Anterior cingulate cortex (tissue), 58 donors: Measurements from ENCODE around the gene RGS12.
"Not testable (repeated sequence)": the region's sequence is repeated elsewhere in the genome, so short reads cannot be mapped to it uniquely, and the experiment has no call there.

Experiments
- DNase-seq, 58 donors: peaks; one replicate each; lab custom pipeline; 2025; lab: John Stamatoyannopoulos, UW

RGS12 gene

DNA sequence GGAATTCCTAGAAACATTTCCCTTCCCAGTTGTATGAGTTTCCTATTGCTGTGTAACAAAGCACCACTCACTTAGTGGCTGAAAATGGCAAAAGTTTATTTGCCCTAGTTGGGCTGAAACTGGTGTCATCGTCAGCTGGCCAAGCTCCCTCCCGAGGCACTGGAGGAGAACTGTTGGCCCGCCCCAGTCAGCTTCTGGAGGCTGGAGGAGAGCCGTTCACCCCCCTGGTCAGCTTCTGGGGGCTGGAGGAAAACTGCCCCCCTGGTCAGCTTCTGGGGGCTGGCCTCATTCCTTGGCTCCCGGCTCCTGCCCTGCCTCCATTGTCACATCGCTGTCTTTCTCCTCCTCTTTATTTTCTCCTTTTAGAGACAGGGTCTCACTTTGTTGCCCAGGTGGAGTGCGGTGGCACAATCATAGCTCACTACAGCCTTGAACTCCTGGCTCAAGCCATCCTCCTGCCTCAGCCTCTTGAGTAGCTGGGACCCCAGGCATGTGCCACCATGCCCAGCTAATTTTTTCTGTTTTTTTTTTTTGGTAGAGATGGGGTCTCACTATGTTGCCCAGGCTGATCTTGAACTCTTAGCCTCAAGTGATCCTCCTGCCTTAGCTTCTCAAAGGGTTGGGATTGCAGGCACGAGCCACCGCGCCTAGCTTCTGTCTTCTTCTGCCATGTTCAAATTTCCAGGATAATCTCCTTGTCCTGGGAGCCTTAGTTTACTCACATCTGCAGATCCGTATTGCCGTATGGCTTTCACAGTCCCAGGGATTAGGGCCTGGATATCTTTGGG, 3.2 kb downstream of the RGS12 start:
- DNase-seq: no peak

DNA sequence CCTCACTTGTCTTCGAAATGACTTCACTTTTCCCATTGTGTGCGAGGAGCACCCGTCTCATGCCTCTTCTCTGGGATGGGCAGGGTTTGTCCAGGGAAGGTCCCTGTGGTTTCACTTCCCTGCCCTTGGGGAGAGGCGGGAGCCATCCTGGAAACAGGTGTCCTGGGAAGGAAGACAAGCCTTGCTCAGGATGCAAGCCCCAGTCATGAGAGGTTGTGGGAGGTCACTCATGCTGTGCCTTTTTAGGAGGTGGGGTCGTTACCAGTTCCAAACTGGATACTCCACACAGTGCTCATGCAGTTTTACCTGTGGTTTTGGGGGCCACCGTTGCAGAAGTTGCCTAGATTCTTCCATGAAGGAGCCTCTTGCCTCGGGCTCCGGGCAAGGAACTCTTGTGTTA, 3.8 kb downstream of the RGS12 start:
- DNase-seq: no peak

DNA sequence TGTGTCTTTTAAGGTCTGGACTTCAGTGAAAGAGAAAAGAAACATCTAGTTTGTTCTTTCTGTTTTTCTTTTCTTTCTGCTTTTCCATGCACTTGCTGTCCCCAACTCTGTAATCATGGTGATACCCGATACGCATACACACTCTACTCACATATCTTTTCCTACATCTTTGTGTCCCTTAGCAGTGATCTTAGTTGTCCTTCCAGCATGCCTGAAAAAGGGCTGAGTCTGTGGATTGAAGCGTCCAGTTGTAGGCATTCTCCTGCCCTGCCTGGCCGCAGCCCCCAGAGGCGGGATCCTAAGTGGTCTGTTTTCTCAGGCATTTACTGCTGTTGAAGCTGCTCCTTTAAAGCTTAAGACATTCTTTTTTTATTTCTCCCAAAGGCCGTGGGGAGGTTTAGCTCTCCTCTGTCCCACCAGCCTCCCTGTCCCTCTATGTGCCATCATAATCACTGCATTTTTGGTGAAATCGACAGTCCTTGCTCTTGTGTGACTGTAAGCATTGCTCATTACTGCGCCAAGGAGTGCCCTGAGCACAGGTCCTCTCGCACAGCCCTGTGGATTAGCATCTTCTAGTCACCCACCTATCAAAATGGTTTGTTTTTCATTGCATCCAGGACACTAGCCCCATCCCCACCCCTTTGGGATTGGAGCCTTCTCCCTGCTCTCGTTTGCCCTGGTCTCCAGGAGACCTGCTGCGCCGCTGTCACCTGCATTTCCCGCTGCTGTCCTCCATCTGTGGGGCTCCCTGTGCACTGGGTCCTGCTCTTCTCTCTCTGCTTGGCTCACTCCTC, 4.4 kb downstream of the RGS12 start:
- no peak for DNase-seq

DNA sequence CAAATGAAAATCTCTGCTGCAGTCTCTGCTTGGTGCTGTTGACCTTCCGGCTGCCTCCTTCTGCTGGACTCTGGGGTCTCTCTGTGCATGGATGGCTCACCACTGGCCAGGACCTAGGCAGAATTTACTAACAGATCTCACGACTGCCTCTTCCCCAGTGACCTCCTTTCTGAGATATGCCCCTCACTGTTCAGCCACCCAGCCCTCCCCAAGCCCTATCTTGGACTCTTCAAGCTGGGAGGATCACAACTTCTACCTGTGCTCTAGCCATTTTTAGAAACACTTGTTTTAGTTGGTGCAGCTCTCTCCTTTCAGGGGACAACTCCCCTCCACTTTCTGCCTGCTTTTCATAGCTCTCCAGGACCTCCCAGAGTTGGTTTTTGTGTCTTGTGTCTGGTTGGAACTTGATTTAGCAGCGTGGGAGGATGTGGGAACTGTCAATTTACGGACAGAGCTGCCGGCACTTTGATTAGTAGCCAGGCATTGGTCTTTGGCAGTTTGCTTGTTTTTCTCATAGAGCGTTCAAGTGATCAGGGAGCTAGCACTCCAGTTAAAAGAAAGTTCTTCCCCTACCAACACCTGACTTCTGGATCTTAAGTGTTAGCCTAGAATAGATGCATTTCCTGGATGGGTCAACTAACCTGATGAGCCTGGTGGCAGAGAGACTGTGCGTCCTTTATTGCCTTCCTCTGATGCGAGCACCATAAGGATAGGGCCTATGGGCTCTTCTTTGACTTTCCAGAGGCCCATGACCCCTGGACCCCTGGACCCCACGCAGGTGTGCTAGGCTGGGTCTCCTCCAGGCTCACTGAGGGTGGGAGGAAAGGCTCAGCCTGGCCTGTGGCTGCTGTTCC, 6.5 kb downstream of the RGS12 start:
- DNase-seq: peak in 8 of 58 donors; percentile 24 to 54 (median 37)

DNA sequence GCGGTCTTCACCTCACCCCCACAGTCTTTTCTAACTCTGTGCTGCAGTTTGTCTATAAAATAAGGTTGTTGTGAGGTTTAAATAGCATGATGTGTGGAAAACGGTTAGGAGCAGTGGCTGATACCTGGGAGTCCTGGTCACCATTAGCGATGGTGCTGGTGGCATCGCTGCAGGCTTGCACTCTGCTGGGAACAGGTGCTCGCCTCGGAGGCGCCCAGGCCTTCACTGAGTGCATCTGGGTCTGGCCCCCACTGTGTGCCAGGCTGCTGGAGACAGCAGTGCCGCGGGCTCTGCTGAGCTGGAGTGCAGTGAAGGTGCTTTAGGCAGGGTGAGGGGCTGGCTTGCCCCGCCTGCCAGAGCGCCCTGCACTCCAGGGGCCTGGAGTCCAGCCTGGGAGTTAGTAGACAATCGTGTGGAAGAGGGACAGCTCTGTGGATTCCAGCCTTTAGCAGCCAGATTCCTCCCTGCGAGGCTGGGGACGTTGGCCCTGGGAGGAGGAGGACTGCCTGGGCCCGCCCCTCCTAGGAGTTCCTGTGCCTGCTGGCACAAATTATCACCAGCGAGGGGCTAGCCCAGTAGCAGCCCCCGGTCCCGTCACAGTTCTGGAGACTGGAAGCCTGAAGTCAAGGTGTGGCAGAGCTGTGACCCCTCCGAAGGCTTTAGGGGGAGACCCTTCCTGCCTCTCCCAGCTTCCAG, 7.3 kb downstream of the RGS12 start:
- no peak for DNase-seq

DNA sequence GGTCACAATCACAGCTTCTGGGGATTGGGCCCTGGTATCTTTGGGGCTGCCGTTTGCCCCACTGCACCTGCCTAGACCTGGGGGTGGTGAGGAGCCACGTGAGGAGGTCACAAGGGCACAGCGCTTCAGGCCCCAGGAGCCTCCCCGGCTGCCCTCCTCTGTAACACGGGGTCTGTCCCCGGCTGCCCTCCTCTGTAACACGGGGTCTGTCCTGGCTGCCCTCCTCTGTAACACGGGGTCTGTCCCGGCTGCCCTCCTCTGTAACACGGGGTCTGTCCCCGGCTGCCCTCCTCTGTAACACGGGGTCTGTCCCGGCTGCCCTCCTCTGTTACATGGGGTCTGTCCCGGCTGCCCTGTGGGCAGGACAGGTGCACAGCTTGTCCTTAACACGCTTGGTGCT, 8.1 kb downstream of the RGS12 start:
- DNase-seq: not testable (repeated sequence)

DNA sequence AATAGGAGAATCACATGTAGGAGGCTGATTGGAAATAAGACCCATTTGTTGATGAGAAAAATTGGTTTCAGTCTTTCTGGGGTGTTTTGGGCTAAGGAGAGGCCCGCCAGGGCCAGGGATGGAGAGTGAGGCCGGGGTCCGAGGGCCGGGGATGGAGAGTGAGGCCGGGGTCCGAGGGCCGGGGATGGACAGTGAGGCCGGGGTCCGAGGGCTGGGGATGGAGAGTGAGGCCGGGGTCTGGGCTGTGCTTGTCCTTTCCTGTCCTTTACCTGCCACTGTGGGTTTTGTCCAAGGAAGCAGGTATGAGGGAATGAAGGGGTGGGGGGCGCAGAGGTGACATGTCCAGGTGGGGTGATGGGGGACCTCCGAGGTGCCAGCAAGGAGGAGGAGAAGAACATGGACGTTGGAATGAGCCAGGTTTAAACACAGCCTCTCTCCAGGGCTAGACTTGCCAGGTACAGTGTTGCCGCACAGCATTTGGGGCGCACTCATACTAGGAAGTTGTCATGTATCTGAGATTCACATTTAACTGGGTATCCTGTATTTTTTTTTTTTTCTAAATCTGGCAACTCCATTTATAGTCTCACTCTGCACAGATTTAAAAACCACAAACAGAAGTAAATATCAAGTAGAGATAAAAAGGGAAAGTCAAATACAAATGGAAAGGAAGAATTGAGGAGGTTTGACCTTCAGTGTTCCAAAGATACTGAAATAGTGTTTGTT, 8.8 kb downstream of the RGS12 start:
- no peak for DNase-seq

DNA sequence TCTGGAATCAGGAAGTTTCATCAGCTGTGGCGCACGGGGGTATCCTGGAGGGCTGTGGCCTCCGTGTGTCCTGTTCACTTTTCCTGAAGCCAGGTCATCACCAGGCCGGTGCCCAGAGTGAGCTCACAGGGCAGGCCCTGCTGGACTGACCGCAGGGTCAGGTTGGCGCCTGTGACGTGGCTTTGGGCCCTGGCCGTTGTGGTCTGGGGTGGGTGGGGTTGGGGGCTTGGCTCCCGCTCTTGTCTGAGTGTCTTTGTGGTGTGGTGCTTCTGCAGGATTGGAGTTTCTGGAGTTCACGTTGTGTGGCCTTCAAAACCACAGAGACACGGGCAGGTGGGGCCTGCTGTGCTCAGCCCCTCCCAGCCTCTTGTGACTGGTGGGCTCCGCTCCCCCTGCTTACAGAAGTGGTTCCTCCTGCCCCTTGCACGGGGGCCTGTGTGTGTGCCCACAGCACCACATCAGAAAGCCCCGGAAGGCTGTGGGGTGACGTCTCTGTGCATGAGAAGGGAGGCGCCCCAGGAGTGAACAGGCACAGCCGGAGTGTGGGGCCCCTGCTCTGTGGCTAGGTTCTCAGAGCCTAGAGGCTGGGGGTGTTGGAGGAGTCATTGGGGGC, 9.5 kb downstream of the RGS12 start:
- DNase-seq: no peak

DNA sequence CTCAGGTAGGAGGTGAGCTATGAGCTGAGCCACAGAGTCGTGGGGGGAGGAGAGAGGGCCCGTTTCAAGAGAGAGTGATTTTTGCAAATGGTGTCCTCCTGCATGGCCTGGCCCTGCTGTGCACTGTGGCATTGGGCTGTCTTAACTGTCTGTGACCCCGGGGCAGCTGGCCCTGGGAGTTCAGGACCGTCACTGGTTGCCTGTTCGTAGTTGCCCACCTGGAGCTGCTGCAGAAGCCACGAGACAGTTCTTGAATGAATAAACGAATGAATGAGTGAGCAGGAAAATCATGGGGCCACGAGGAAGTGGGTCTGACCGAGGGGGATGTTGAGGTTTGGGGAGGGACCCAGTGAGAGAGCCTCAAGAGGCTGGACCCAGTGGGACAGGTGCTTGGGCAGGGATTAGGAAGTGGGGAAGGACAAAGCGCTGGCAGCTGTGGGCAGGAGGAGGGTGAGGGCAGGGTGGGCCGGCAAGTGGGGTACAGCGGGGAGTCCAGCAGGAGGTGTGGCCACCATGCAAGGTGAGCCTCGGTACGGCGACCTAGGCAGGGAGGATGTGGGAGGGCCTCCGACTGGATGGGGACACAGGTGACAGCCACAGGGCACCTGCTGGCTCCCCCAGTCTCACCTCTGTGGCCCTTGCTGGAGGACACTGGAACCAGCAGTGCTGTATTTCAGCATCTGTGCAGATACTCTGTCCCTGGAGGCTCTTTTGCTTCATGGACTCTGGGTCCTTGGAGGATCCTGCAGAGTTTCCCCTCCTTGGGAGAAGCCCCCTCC, 10.2 kb downstream of the RGS12 start:
- no peak for DNase-seq

DNA sequence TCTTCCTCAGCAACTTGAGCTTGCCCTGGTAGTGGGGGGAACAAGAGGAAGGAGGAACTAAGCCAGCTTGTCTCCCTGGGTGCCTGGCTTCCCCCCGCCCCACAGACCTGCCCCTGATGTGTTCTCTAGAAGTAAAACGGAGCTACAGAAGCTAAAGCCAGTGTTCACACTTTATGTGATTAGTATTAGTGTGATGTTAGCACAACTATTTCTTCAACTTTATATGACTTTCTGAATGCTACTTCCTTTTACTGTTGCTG, 10.7 kb downstream of the RGS12 start:
- DNase-seq: no peak

DNA sequence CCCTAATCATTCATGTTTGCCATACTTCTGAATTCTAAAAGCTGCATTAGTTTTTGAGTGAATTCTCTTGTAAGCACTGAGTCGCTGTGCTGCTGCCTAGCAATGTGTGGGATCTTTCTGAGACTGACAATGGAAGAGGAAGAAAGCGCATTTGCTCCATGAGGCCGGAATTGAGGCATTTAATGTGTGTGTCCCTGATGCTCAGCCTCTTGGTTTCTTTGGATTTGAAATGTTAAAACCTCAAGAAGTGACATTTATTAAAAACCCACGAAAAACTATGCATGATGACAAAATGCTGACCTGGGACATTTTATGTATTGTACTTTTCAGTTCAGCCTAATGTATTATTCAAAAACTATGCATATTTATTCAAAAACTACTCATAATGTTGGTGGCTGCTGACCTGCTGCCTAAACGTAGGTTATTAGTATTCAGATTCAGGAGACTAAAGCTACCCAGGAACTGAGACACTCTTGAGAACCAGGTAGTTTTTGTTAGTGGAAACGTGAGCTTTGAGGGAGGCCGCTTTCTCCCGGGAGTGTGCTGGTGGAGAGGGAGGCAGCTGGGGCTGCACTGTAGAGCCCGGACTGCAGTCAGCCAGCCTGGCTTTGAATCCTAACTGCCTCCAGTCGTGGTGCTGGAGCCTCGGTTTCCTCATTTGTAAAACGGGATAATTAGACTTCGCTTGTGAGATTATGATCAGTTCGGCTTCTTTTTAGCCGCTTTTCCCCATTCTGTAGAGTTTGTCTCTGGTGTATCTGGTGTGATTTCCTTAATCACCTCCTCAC, 11.3 kb downstream of the RGS12 start:
- DNase-seq: no peak

DNA sequence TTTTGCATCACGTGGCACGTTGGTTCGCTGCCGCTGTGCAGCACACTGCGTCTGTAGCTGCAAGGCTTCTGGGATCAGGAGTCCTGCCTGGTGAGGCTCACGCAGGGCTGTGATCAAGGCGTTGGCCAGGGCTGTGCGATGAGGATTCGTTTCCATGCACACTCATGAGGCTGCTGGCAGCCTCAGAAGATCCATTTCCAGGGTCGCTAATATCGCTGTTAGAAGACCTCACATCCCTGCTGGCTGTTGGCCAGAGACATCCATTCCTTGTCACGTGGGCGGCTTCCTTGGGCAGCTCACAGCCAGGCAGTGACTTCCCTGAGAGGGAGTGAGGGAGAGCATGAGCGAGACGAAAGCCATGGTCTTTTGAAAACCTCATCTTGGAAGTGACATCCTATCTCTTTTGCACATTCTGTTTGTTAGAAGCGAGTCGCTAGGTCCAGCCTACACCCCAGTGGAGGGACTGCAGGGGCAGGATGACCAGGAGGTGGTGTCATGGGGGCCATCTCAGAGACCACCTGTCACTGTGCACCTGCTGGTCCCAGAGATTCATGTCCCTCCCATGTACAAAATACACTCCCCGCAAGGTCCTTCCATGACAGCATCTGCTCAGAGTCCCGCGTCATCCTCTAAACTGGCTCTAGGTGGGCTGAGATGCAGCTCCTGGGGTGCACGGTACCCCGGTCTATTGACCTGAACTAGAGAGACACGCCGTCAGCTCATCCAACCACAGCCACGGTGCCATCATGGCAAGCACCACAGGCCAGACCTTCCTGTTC, 12.2 kb downstream of the RGS12 start:
- DNase-seq: peak in 22 of 58 donors; percentile 25 to 69 (median 37)

DNA sequence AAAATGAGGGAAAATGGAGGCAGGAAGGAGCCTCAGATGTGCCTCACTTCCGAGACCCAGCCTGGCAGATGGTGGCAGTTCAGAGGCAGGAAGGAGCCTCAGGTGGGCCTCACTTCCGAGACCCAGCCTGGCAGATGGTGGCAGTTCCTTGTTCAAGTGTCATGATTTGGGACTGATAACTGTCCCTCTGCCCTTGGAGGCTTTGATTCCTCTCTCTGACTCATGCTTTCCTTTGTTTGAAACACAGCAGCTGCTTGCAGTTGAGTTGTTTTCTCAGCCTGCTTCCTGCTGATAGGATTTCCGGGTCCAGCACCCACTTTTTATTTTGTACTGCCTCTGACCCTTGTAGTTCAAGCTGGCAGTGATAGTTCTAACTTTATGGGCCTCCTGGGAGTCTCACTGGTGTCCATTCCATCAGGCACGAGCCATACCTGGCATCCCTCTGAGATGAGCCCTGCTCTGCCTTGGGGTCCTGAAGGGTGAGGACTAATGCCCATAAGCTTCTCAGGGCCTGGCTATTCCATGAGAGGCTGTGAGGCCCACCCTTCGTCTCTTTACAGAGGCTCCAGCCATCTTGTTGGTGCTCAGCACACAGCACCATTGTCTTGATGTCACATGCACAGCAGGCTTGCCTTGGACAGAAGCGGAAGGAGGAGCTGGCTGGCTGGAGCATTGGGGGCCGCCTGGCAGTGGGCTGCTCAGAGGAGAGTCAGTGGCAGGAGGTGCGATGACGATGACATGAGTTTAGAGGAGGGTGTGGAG, 13.0 kb downstream of the RGS12 start:
- peak in 14 of 58 donors; percentile 26 to 60 (median 43) for DNase-seq

DNA sequence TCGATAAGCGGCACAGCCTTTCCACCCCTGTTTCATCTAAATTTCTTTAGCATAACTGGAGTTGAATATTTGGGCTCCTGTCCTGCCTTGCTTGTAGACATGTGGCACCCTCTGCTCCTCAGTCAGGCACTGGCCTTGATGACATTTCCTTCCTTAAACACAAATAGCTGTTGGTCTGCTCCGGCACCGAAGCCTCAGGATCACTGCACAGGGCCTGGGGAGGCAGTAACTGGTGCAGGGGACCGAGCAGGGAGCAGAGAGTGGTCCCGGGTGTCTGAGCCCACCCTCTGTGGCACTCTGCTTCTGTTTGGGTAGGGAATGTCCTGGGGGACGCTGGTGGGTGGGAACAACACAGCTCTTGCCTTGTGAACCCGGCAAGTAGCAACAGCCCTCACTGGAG, 13.6 kb downstream of the RGS12 start:
- DNase-seq: no peak

DNA sequence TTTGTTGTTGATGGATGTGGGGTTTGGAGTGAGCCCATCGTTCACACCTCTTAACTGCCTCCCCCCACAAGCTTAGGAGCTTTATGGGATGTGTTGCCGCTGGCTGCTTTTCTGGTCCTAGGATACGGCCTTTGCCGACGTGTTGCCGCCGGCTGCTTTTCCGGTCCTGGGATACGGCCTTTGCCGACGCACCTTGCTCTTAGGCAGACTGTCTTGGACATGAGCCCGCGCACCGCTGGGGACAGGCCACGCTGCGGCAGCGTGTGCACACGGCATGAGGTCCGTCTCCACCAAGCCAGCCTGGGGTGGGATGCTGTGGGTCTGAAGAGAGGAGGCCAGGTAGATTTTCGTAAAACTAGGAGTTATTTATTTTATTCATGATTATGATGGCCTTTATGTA, 14.2 kb downstream of the RGS12 start:
- no peak for DNase-seq

DNA sequence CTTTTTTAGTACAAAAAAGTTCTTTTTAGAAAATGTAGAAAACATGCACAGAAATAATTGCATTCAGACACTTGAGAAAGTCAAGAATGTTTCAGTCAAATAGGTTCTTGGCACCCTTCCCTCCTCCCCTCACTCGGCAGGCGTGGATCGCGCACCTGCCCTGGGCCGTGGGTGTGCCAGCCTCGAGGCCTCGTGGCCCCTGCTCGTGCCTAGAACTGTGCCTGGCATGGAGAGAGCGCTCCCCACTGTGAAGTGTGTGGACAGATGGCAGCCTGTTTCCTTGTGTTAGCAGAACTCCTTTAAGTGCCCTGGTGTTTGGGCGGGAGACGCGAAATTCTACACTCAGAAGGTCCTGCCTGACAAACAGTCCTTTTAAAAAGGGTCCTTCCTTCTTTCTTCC, 14.7 kb downstream of the RGS12 start:
- DNase-seq: no peak
